ENCODE results near the gene FSTL1. TPM values are rescaled to one million over a fixed set of nuclear protein-coding genes. Genes with fewer than 3 reads are reported as not detected.

The FSTL1 gene
- total RNA-seq, 6 experiments from 2014 or later: 32.8 to 50.0 (median 45.5) TPM

- no peaks in the 10 kb centered on the region for H3K36me3 ChIP-seq
- H3K27ac ChIP-seq: no peak overlapping the region
- no peak for TF ChIP-seq POLR2A (IDR thresholded peaks at IDR 0.05)
- TF ChIP-seq, protein P1, sequence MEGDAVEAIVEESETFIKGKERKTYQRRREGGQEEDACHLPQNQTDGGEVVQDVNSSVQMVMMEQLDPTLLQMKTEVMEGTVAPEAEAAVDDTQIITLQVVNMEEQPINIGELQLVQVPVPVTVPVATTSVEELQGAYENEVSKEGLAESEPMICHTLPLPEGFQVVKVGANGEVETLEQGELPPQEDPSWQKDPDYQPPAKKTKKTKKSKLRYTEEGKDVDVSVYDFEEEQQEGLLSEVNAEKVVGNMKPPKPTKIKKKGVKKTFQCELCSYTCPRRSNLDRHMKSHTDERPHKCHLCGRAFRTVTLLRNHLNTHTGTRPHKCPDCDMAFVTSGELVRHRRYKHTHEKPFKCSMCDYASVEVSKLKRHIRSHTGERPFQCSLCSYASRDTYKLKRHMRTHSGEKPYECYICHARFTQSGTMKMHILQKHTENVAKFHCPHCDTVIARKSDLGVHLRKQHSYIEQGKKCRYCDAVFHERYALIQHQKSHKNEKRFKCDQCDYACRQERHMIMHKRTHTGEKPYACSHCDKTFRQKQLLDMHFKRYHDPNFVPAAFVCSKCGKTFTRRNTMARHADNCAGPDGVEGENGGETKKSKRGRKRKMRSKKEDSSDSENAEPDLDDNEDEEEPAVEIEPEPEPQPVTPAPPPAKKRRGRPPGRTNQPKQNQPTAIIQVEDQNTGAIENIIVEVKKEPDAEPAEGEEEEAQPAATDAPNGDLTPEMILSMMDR (IDR thresholded peaks at IDR 0.05): no peak
- no peaks in the 10 kb centered on the region for H3K27me3 ChIP-seq
- intact Hi-C loops (cut with DNase I): no loop called here
- H3K4me1 ChIP-seq: peaks cover 0 to 12% (median 6%) of the 10 kb centered on the region in 4 donors
- no peaks in the 10 kb centered on the region for H3K9me3 ChIP-seq
- no peak overlapping the region for H3K4me3 ChIP-seq
- ATAC-seq: peak in 3 of 4 donors; percentile 53 to 75 (median 53)
- DNase-seq: no peak
Observed at GRCh38 chr3:120427201-120427600, 23.6 kb downstream of the FSTL1 start.

DNA sequence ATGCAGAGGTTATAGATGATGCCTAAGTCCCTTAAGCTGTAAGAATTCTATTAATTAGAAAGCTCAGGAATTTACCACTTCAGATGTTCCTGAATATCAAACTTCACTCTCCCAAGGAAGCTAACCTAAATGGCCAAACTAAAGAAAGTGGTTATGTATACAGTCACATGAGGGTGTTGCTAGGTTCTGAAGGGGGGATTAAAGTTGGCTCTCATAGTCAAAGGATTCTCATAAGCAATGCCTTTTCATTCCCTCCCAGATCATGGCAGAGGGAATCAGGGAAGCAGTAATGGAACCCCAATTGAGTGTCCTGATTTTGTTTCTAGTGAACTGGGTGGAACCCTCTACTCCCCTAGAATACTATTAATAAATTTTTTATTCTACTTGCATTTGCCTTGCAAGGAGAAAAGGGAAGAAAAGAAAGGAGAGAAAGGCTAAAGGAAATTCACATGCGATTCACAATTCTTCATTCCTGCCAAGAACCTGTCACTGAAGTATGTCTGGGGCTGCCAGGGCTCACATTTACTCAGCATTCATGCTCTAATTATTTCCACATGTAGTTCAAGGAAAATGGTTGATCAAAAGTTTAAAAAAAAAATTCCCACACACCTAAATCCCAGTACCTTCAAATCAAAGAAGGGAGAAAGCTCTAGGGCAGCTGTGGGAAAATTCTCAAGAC lies 25.1 kb downstream of the FSTL1 start:
- intact Hi-C loops (cut with DNase I): no loop called here
- peak in 2 of 4 donors; percentile 22 to 39 for ATAC-seq

GRCh38 chr3:120424976-120425570 lies 25.7 kb downstream of the FSTL1 start:
- Histone ChIP-seq H3K4me1 (peaks cover 0 to 12% (median 6%) of the 10 kb centered on the region in 4 donors), H3K27me3 (no peaks in the 10 kb centered on the region), H3K4me3 (no peak overlapping the region), H3K9me3 (no peaks in the 10 kb centered on the region), H3K27ac (no peak overlapping the region), H3K36me3 (no peaks in the 10 kb centered on the region)
- intact Hi-C loops (cut with DNase I): no loop called here
- no peak for TF ChIP-seq POLR2A (IDR thresholded peaks at IDR 0.05)
- TF ChIP-seq, protein P1 (IDR thresholded peaks at IDR 0.05): no peak
- ATAC-seq (no peak), DNase-seq (no peak)
- 60% methylated on average over 3 of the region's 5 CpGs for WGBS (ENCODE audit: insufficient coverage, low coverage, low lambda C conversion rate, missing lambda C conversion rate)

More for the DNA sequence above, 25.1 kb downstream of the FSTL1 start:
- Histone ChIP-seq H3K36me3 (no peaks in the 10 kb centered on the region), H3K27me3 (no peaks in the 10 kb centered on the region), H3K27ac (no peak overlapping the region), H3K4me3 (no peak overlapping the region), H3K4me1 (peaks cover 0 to 12% (median 6%) of the 10 kb centered on the region in 4 donors), H3K9me3 (no peaks in the 10 kb centered on the region)
- no peak for DNase-seq
- WGBS (ENCODE audit: insufficient coverage, low coverage, low lambda C conversion rate, missing lambda C conversion rate): 67% methylated on average over 1 of the region's 1 CpG
- TF ChIP-seq, protein P1 (IDR thresholded peaks at IDR 0.05): no peak
- TF ChIP-seq POLR2A (IDR thresholded peaks at IDR 0.05): no peak

DNA sequence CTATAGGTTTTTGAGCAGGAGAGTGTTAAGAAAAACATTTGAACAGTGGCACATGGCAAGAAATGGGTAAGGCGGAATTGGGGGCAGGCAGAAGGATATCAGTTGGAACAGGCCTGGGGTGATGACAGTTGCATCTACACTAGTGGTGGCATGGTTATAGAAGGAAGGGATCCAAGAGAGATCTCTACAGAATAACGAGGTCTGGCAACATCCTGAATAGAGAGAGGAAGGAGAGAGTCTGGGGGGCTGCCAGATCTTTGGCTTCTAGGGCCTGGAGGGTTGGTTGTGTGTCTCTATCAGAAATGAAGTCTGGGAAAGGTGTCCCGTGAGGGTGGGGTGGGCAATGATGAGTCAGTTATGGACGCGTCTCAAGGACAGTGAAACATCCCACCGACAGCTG lies 26.3 kb downstream of the FSTL1 start:
- 85% methylated on average over 6 of the region's 6 CpGs for WGBS (ENCODE audit: insufficient coverage, low coverage, low lambda C conversion rate, missing lambda C conversion rate)
- intact Hi-C loops (cut with DNase I): no loop called here
- Histone ChIP-seq H3K9me3 (no peaks in the 10 kb centered on the region), H3K27ac (no peak overlapping the region), H3K4me1 (peaks cover 0 to 12% (median 6%) of the 10 kb centered on the region in 4 donors), H3K4me3 (no peak overlapping the region), H3K27me3 (no peaks in the 10 kb centered on the region), H3K36me3 (no peaks in the 10 kb centered on the region)
- DNase-seq (no peak), ATAC-seq (no peak)
- TF ChIP-seq, protein P1 (IDR thresholded peaks at IDR 0.05): no peak
- TF ChIP-seq POLR2A (IDR thresholded peaks at IDR 0.05): no peak

All from right lobe of liver (tissue), 6 donors.